DND-41 (cell line): ENCODE results near the gene HRG.
"Not testable (repeated sequence)": the region's sequence is repeated elsewhere in the genome, so short reads cannot be mapped to it uniquely, and the experiment has no call there.

Experiments
- ATAC-seq: fragments of 200-7000 bp; cut with Tn5 transposase; 3 replicates; pipeline ENCODE4 v1.9.1; 2021; ENCODE audit warnings: low read depth; ENCODE audit not compliant: insufficient read depth
- DNase-seq: peaks from one replicate; pipeline ENCODE4 v3.0.0-alpha.2; 2020
- H2AFZ ChIP-seq: 2 replicates; pipeline ENCODE4 v1.6.0; 2012; ENCODE audit warnings: low read depth, low read length
- H3K27ac ChIP-seq: 2 replicates; pipeline ENCODE4 v1.5.1; 2012; ENCODE audit warnings: low read length, inconsistent platforms
- H3K27me3 ChIP-seq: fragments of 200-600 bp; sonication (generic); 2 replicates; pipeline ENCODE4 v1.6.0; 2012; ENCODE audit warnings: low read length, mild to moderate bottlenecking, inconsistent platforms; ENCODE audit not compliant: insufficient read depth, poor library complexity
- H3K36me3 ChIP-seq: 2 replicates; pipeline ENCODE4 v1.5.1; 2012; ENCODE audit warnings: low read length, inconsistent platforms; ENCODE audit not compliant: insufficient read depth
- H3K4me1 ChIP-seq: 2 replicates; pipeline ENCODE4 v1.5.1; 2012; ENCODE audit warnings: mild to moderate bottlenecking, low read length; ENCODE audit not compliant: insufficient read depth
- H3K4me2 ChIP-seq: 2 replicates; pipeline ENCODE4 v1.6.0; 2012; ENCODE audit warnings: mild to moderate bottlenecking, moderate library complexity, low read length, inconsistent platforms; ENCODE audit not compliant: insufficient read depth
- H3K4me3 ChIP-seq, 2 experiments: fragments of 200-600 bp in 1 of 2; shearing (Covaris generic) in 1 of 2; 2 replicates each; pipeline ENCODE4 v1.5.1; 2012 to 2016; ENCODE audit warnings: inconsistent platforms in 2 of 2, low read length in 2 of 2, mild to moderate bottlenecking in 2 of 2, low read depth in 1 of 2, moderate library complexity in 1 of 2
- H3K79me2 ChIP-seq: 2 replicates; pipeline ENCODE4 v1.6.0; 2012; ENCODE audit warnings: low read length, inconsistent platforms; ENCODE audit not compliant: insufficient read depth
- H3K9ac ChIP-seq: 2 replicates; pipeline ENCODE4 v1.6.0; 2012; ENCODE audit warnings: low read depth, mild to moderate bottlenecking, inconsistent platforms, low read length, moderate library complexity
- H3K9me3 ChIP-seq: 2 replicates; pipeline ENCODE4 v1.5.1; 2012; ENCODE audit warnings: low read length, moderate library complexity, mild to moderate bottlenecking, inconsistent platforms; ENCODE audit not compliant: insufficient read depth, severe bottlenecking
- H4K20me1 ChIP-seq: 2 replicates; pipeline ENCODE4 v1.6.0; 2012; ENCODE audit warnings: low read length; ENCODE audit not compliant: insufficient read depth
- EZH2 ChIP-seq: IDR thresholded peaks from 3 replicates; pipeline ENCODE4 v1.6.1; 2012; ENCODE audit warnings: borderline replicate concordance, low read depth, mild to moderate bottlenecking, moderate library complexity, low read length, inconsistent platforms; ENCODE audit not compliant: severe bottlenecking
- TF ChIP-seq, protein P1 (sequence below): IDR thresholded peaks from 2 replicates; pipeline ENCODE4 v1.5.1; 2012; ENCODE audit warnings: borderline replicate concordance, low read length, moderate library complexity, mild to moderate bottlenecking; ENCODE audit not compliant: poor library complexity, severe bottlenecking; ENCODE audit errors: extremely low read depth

The HRG gene

GRCh38 chr3:186680869-186681268 lies 15.1 kb downstream of the HRG start:
- H3K9ac ChIP-seq: no peak overlapping the region
- H3K9me3 ChIP-seq: peaks cover 4% of the 10 kb centered on the region
- no peak for DNase-seq
- no peak for ATAC-seq
- no peak overlapping the region for H2AFZ ChIP-seq
- TF ChIP-seq EZH2: no peak
- TF ChIP-seq, protein P1, sequence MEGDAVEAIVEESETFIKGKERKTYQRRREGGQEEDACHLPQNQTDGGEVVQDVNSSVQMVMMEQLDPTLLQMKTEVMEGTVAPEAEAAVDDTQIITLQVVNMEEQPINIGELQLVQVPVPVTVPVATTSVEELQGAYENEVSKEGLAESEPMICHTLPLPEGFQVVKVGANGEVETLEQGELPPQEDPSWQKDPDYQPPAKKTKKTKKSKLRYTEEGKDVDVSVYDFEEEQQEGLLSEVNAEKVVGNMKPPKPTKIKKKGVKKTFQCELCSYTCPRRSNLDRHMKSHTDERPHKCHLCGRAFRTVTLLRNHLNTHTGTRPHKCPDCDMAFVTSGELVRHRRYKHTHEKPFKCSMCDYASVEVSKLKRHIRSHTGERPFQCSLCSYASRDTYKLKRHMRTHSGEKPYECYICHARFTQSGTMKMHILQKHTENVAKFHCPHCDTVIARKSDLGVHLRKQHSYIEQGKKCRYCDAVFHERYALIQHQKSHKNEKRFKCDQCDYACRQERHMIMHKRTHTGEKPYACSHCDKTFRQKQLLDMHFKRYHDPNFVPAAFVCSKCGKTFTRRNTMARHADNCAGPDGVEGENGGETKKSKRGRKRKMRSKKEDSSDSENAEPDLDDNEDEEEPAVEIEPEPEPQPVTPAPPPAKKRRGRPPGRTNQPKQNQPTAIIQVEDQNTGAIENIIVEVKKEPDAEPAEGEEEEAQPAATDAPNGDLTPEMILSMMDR: no peak
- H3K79me2 ChIP-seq: no peaks in the 10 kb centered on the region
- H3K4me3 ChIP-seq: no peak overlapping the region
- no peaks in the 10 kb centered on the region for H3K4me1 ChIP-seq
- no peak overlapping the region for H3K4me2 ChIP-seq
- H3K27ac ChIP-seq: no peak overlapping the region
- H3K27me3 ChIP-seq: no peaks in the 10 kb centered on the region
- H3K36me3 ChIP-seq: no peaks in the 10 kb centered on the region
- no peaks in the 10 kb centered on the region for H4K20me1 ChIP-seq

DNA sequence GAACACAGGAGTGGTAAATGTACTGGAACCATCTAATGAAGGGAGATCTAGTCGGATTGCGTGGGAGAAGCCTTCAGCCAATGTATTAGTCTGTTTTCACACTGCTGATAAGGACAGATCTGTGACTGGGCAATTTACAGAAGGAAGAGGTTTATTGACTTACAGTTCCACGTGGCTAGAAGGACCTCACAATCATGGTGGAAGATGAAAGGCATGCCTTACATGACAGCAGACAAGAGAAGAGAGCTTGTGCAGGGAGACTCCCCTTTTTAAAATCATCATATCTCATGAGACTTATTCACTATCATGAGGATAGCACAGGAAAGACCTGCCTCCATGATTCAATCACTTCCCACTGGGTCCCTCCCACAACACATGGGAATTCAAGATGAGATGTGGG lies 17.0 kb downstream of the HRG start:
- peaks cover 4% of the 10 kb centered on the region for H3K9me3 ChIP-seq
- DNase-seq (no peak), ATAC-seq (no peak)
- no peak overlapping the region for H3K4me2 ChIP-seq
- H3K4me1 ChIP-seq: no peaks in the 10 kb centered on the region
- H3K27me3 ChIP-seq: no peaks in the 10 kb centered on the region
- no peaks in the 10 kb centered on the region for H3K79me2 ChIP-seq
- TF ChIP-seq, protein P1: no peak
- no peak for TF ChIP-seq EZH2
- H3K27ac ChIP-seq: no peak overlapping the region
- H2AFZ ChIP-seq: no peak overlapping the region
- no peak overlapping the region for H3K9ac ChIP-seq
- H4K20me1 ChIP-seq: no peaks in the 10 kb centered on the region
- H3K36me3 ChIP-seq: no peaks in the 10 kb centered on the region
- no peak overlapping the region for H3K4me3 ChIP-seq

GRCh38 chr3:186683979-186684378 lies 18.2 kb downstream of the HRG start:
- no peak overlapping the region for H3K4me3 ChIP-seq
- H3K4me1 ChIP-seq: no peaks in the 10 kb centered on the region
- no peak overlapping the region for H2AFZ ChIP-seq
- peaks cover 4% of the 10 kb centered on the region for H3K9me3 ChIP-seq
- H3K4me2 ChIP-seq: no peak overlapping the region
- H3K27ac ChIP-seq: no peak overlapping the region
- TF ChIP-seq EZH2: no peak
- TF ChIP-seq, protein P1: no peak
- DNase-seq (no peak), ATAC-seq (no peak)
- no peaks in the 10 kb centered on the region for H4K20me1 ChIP-seq
- H3K79me2 ChIP-seq: no peaks in the 10 kb centered on the region
- H3K9ac ChIP-seq: no peak overlapping the region
- no peaks in the 10 kb centered on the region for H3K27me3 ChIP-seq
- H3K36me3 ChIP-seq: no peaks in the 10 kb centered on the region

DNA sequence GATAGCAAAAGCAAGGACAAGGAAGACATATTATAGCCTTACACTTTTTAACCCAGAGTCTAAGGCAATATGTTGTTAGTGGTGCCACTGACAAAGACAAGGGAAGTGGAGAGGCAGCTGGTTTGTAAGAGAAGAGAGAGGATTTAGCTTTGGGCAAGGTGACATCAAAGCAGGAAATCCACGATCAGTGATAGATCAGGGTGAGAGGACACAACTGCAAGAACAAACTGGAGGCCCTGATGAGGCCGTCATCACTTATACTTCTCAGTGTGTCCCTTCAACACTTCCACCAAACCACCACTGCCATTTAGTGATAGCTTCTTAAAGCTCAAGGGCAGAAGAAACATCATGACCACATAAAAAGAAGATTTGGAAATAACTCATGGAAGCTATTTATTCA lies 20.7 kb downstream of the HRG start:
- DNase-seq, H3K4me2 ChIP-seq, H3K4me1 ChIP-seq, H3K27me3 ChIP-seq, H3K9ac ChIP-seq, H3K4me3 ChIP-seq, H3K9me3 ChIP-seq, H3K36me3 ChIP-seq, H2AFZ ChIP-seq, ATAC-seq, H3K79me2 ChIP-seq, H3K27ac ChIP-seq, H4K20me1 ChIP-seq: not testable (repeated sequence)
